ENCODE data around the gene PRKCZ.

PRKCZ gene

GRCh38 chr1:2127187-2128145 is 77.3 kb downstream of the PRKCZ start:
- H3K4me1 ChIP-seq (ENCODE audit: insufficient read depth, poor library complexity, severe bottlenecking) = peaks cover 12% of the 10 kb centered on the region
- DNase-seq (ENCODE audit: low spot score) (peak; percentile 68), ATAC-seq (ENCODE audit: low read depth) (no peak)
- no peaks in the 10 kb centered on the region for H3K36me3 ChIP-seq (ENCODE audit: low read depth)
- H3K27ac ChIP-seq (ENCODE audit: poor library complexity, severe bottlenecking) = no peak overlapping the region
- no peaks in the 10 kb centered on the region for H3K27me3 ChIP-seq (ENCODE audit: insufficient read depth, poor library complexity, severe bottlenecking)
- no peaks in the 10 kb centered on the region for H3K9me3 ChIP-seq (ENCODE audit: severe bottlenecking)
- TF ChIP-seq CTCF (IDR thresholded peaks at IDR 0.05; ENCODE audit: poor library complexity, severe bottlenecking) = no peak
- H3K4me3 ChIP-seq (ENCODE audit: severe bottlenecking) = no peak overlapping the region

- TF ChIP-seq CTCF (IDR thresholded peaks at IDR 0.05; ENCODE audit: poor library complexity, severe bottlenecking) = no peak
- no peak for ATAC-seq (ENCODE audit: low read depth)
- H3K27ac ChIP-seq (ENCODE audit: poor library complexity, severe bottlenecking) = no peak overlapping the region
- DNase-seq (ENCODE audit: low spot score) = peak; percentile 52
- no peaks in the 10 kb centered on the region for H3K36me3 ChIP-seq (ENCODE audit: low read depth)
- H3K9me3 ChIP-seq (ENCODE audit: severe bottlenecking) = no peaks in the 10 kb centered on the region
- no peak overlapping the region for H3K4me3 ChIP-seq (ENCODE audit: severe bottlenecking)
- peaks cover 12% of the 10 kb centered on the region for H3K4me1 ChIP-seq (ENCODE audit: insufficient read depth, poor library complexity, severe bottlenecking)
- no peaks in the 10 kb centered on the region for H3K27me3 ChIP-seq (ENCODE audit: insufficient read depth, poor library complexity, severe bottlenecking)
These were observed 78.1 kb downstream of the PRKCZ start for GRCh38 chr1:2128189-2128901.

- H3K36me3 ChIP-seq (ENCODE audit: low read depth) = no peaks in the 10 kb centered on the region
- H3K9me3 ChIP-seq (ENCODE audit: severe bottlenecking) = no peaks in the 10 kb centered on the region
- H3K27me3 ChIP-seq (ENCODE audit: insufficient read depth, poor library complexity, severe bottlenecking) = no peaks in the 10 kb centered on the region
- peaks cover 16% of the 10 kb centered on the region for H3K4me1 ChIP-seq (ENCODE audit: insufficient read depth, poor library complexity, severe bottlenecking)
- ATAC-seq (ENCODE audit: low read depth) (no peak), DNase-seq (ENCODE audit: low spot score) (no peak)
- no peak overlapping the region for H3K4me3 ChIP-seq (ENCODE audit: severe bottlenecking)
- TF ChIP-seq CTCF (IDR thresholded peaks at IDR 0.05; ENCODE audit: poor library complexity, severe bottlenecking) = no peak
- no peak overlapping the region for H3K27ac ChIP-seq (ENCODE audit: poor library complexity, severe bottlenecking)
These were observed 79.2 kb downstream of the PRKCZ start for GRCh38 chr1:2129256-2129943.

GRCh38 chr1:2130156-2130555 is 79.9 kb downstream of the PRKCZ start:
- DNase-seq (ENCODE audit: low spot score) = no peak
- Histone ChIP-seq H3K4me1 (ENCODE audit: insufficient read depth, poor library complexity, severe bottlenecking) (peaks cover 19% of the 10 kb centered on the region), H3K4me3 (ENCODE audit: severe bottlenecking) (no peak overlapping the region), H3K36me3 (ENCODE audit: low read depth) (no peaks in the 10 kb centered on the region), H3K27me3 (ENCODE audit: insufficient read depth, poor library complexity, severe bottlenecking) (no peaks in the 10 kb centered on the region), H3K27ac (ENCODE audit: poor library complexity, severe bottlenecking) (no peak overlapping the region), H3K9me3 (ENCODE audit: severe bottlenecking) (no peaks in the 10 kb centered on the region)
- TF ChIP-seq CTCF (IDR thresholded peaks at IDR 0.05; ENCODE audit: poor library complexity, severe bottlenecking) = no peak
- no peak for ATAC-seq (ENCODE audit: low read depth)
